Activated naive CD8-positive, alpha-beta T cell (primary cell): Measurements from ENCODE around the gene CD8B.
"Not testable (repeated sequence)": the region's sequence is repeated elsewhere in the genome, so short reads cannot be mapped to it uniquely, and the experiment has no call there.

Source experiments
- H3K27ac Mint-ChIP-seq: one replicate; pipeline ENCODE4 v1.8.0; 2021; ENCODE audit warnings: mixed read lengths
- H3K27me3 Mint-ChIP-seq: one replicate; pipeline ENCODE4 v1.8.0; 2021; ENCODE audit warnings: mixed read lengths
- H3K36me3 Mint-ChIP-seq: one replicate; pipeline ENCODE4 v1.8.0; 2021; ENCODE audit warnings: mixed read lengths
- H3K4me1 Mint-ChIP-seq: one replicate; pipeline ENCODE4 v1.8.0; 2021; ENCODE audit warnings: low read depth, mixed read lengths
- H3K4me3 Mint-ChIP-seq: one replicate; pipeline ENCODE4 v1.8.0; 2021; ENCODE audit warnings: mild to moderate bottlenecking, mixed read lengths
- H3K9me3 Mint-ChIP-seq: one replicate; pipeline ENCODE4 v1.8.0; 2021; ENCODE audit warnings: low read depth, mixed read lengths

Gene CD8B

GRCh38 chr2:86842607-86843234 lies 19.0 kb downstream of the CD8B start:
- H3K4me3 Mint-ChIP-seq: peak overlapping the region; percentile 77
- H3K27ac Mint-ChIP-seq: peak overlapping the region; percentile 95
- not testable (repeated sequence) for H3K9me3 Mint-ChIP-seq, H3K36me3 Mint-ChIP-seq, H3K27me3 Mint-ChIP-seq
- peaks cover 70% of the 10 kb centered on the region for H3K4me1 Mint-ChIP-seq

- Mint-ChIP-seq H3K27ac (peak overlapping the region; percentile 95), H3K4me1 (peaks cover 76% of the 10 kb centered on the region), H3K4me3 (peak overlapping the region; percentile 20)
- not testable (repeated sequence) for H3K36me3 Mint-ChIP-seq, H3K9me3 Mint-ChIP-seq, H3K27me3 Mint-ChIP-seq
Observed at GRCh38 chr2:86841330-86841729, 20.4 kb downstream of the CD8B start.

- not testable (repeated sequence) for H3K9me3 Mint-ChIP-seq, H3K36me3 Mint-ChIP-seq, H3K27me3 Mint-ChIP-seq, H3K4me3 Mint-ChIP-seq
- Mint-ChIP-seq H3K27ac (peak overlapping the region; percentile 78), H3K4me1 (peaks cover 78% of the 10 kb centered on the region)
Observed at GRCh38 chr2:86839871-86840548, 21.7 kb downstream of the CD8B start.

GRCh38 chr2:86839455-86839854 lies 22.2 kb downstream of the CD8B start:
- H3K36me3 Mint-ChIP-seq, H3K27me3 Mint-ChIP-seq, H3K9me3 Mint-ChIP-seq: not testable (repeated sequence)
- H3K27ac Mint-ChIP-seq: peak overlapping the region; percentile 87
- peaks cover 76% of the 10 kb centered on the region for H3K4me1 Mint-ChIP-seq
- peak overlapping the region; percentile 54 for H3K4me3 Mint-ChIP-seq

- not testable (repeated sequence) for H3K36me3 Mint-ChIP-seq, H3K9me3 Mint-ChIP-seq, H3K27me3 Mint-ChIP-seq
- peaks cover 77% of the 10 kb centered on the region for H3K4me1 Mint-ChIP-seq
- peak overlapping the region; percentile 65 for H3K4me3 Mint-ChIP-seq
- peak overlapping the region; percentile 82 for H3K27ac Mint-ChIP-seq
Observed at GRCh38 chr2:86837714-86838113, 24.0 kb downstream of the CD8B start.

- not testable (repeated sequence) for H3K9me3 Mint-ChIP-seq, H3K36me3 Mint-ChIP-seq, H3K27me3 Mint-ChIP-seq
- H3K4me3 Mint-ChIP-seq: peak overlapping the region; percentile 70
- H3K27ac Mint-ChIP-seq: peak overlapping the region; percentile 96
- H3K4me1 Mint-ChIP-seq: peaks cover 76% of the 10 kb centered on the region
Observed at GRCh38 chr2:86836915-86837695, 24.6 kb downstream of the CD8B start.

- H3K4me1 Mint-ChIP-seq: peaks cover 78% of the 10 kb centered on the region
- peak overlapping the region; percentile 40 for H3K4me3 Mint-ChIP-seq
- H3K27me3 Mint-ChIP-seq, H3K9me3 Mint-ChIP-seq, H3K36me3 Mint-ChIP-seq: not testable (repeated sequence)
- peak overlapping the region; percentile 93 for H3K27ac Mint-ChIP-seq
Observed at GRCh38 chr2:86835548-86835889, 26.2 kb downstream of the CD8B start.

- peak overlapping the region; percentile 62 for H3K4me3 Mint-ChIP-seq
- no peaks in the 10 kb centered on the region for H3K36me3 Mint-ChIP-seq
- peak overlapping the region; percentile 93 for H3K27ac Mint-ChIP-seq
- H3K27me3 Mint-ChIP-seq: no peaks in the 10 kb centered on the region
- H3K4me1 Mint-ChIP-seq: peaks cover 80% of the 10 kb centered on the region
- H3K9me3 Mint-ChIP-seq: no peaks in the 10 kb centered on the region
Observed at GRCh38 chr2:86833315-86833714, 28.4 kb downstream of the CD8B start.

GRCh38 chr2:86832334-86833096 lies 29.2 kb downstream of the CD8B start:
- Mint-ChIP-seq H3K4me3 (peak overlapping the region; percentile 79), H3K27me3 (no peaks in the 10 kb centered on the region), H3K36me3 (no peaks in the 10 kb centered on the region), H3K27ac (peak overlapping the region; percentile 94), H3K4me1 (peaks cover 81% of the 10 kb centered on the region), H3K9me3 (no peaks in the 10 kb centered on the region)

- Mint-ChIP-seq H3K4me1 (peaks cover 83% of the 10 kb centered on the region), H3K9me3 (no peaks in the 10 kb centered on the region), H3K4me3 (peak overlapping the region; percentile 79), H3K36me3 (no peaks in the 10 kb centered on the region), H3K27me3 (no peaks in the 10 kb centered on the region), H3K27ac (peak overlapping the region; percentile 94)
Observed at GRCh38 chr2:86831537-86831936, 30.1 kb downstream of the CD8B start.

GRCh38 chr2:86826951-86827350 lies 34.7 kb downstream of the CD8B start:
- Mint-ChIP-seq H3K4me3 (peak overlapping the region; percentile 87), H3K27ac (peak overlapping the region; percentile 86), H3K9me3 (no peaks in the 10 kb centered on the region), H3K4me1 (peaks cover 92% of the 10 kb centered on the region), H3K27me3 (no peaks in the 10 kb centered on the region), H3K36me3 (no peaks in the 10 kb centered on the region)

- no peaks in the 10 kb centered on the region for H3K9me3 Mint-ChIP-seq
- H3K36me3 Mint-ChIP-seq: no peaks in the 10 kb centered on the region
- peak overlapping the region; percentile 87 for H3K4me3 Mint-ChIP-seq
- H3K27ac Mint-ChIP-seq: peak overlapping the region; percentile 86
- H3K4me1 Mint-ChIP-seq: peaks cover 92% of the 10 kb centered on the region
- H3K27me3 Mint-ChIP-seq: no peaks in the 10 kb centered on the region
Observed at GRCh38 chr2:86825693-86826381, 35.8 kb downstream of the CD8B start.

- peak overlapping the region; percentile 87 for H3K4me3 Mint-ChIP-seq
- H3K4me1 Mint-ChIP-seq: peaks cover 96% of the 10 kb centered on the region
- no peaks in the 10 kb centered on the region for H3K27me3 Mint-ChIP-seq
- peaks cover under 1% of the 10 kb centered on the region for H3K36me3 Mint-ChIP-seq
- H3K27ac Mint-ChIP-seq: peak overlapping the region; percentile 86
- H3K9me3 Mint-ChIP-seq: no peaks in the 10 kb centered on the region
Observed at GRCh38 chr2:86825036-86825692, 36.5 kb downstream of the CD8B start.
